H54 (cell line): ENCODE results near the gene SMIM45.

Source experiments
- DNase-seq: peaks from one replicate; pipeline ENCODE4 v3.0.0; 2011; ENCODE audit warnings: low spot score, mixed read lengths; ENCODE audit not compliant: insufficient read length
- FAIRE-seq: peaks from 3 replicates; lab custom pipeline; 2011; peaks lifted over from hg19 to GRCh38; lab: Jason Lieb, UNC
- POLR2A ChIP-seq: IDR thresholded peaks from 2 replicates; pipeline ENCODE4 v1.6.1; 2011; ENCODE audit warnings: low read depth, mild to moderate bottlenecking, low read length

SMIM45 gene

GRCh38 chr22:42000466-42000865, 48.5 kb downstream of the SMIM45 start:
- no peak for FAIRE-seq
- DNase-seq, result no peak
- no peak for TF ChIP-seq POLR2A

- no peak for TF ChIP-seq POLR2A
- no peak for DNase-seq
- no peak for FAIRE-seq
Observed at GRCh38 chr22:42001121-42001520, 49.2 kb downstream of the SMIM45 start.

- no peak for DNase-seq
- no peak for TF ChIP-seq POLR2A
- FAIRE-seq, result no peak
Observed at GRCh38 chr22:42001706-42002105, 49.8 kb downstream of the SMIM45 start.

GRCh38 chr22:42007922-42008321, 56.0 kb downstream of the SMIM45 start:
- DNase-seq (no peak), FAIRE-seq (no peak)
- TF ChIP-seq POLR2A, result no peak
